HG03442 (cell line): ENCODE data around the gene GRID2.

ENCODE experiments used
- ATAC-seq: cut with Tn5 transposase; IDR thresholded peaks from one replicate; pipeline ENCODE4 v1.9.1; 2021; ENCODE audit warnings: mild to moderate bottlenecking, moderate library complexity; ENCODE audit not compliant: unreplicated experiment

Gene GRID2

GRCh38 chr4:93722446-93722845, 1418.7 kb downstream of the GRID2 start:
- ATAC-seq: no peak

DNA sequence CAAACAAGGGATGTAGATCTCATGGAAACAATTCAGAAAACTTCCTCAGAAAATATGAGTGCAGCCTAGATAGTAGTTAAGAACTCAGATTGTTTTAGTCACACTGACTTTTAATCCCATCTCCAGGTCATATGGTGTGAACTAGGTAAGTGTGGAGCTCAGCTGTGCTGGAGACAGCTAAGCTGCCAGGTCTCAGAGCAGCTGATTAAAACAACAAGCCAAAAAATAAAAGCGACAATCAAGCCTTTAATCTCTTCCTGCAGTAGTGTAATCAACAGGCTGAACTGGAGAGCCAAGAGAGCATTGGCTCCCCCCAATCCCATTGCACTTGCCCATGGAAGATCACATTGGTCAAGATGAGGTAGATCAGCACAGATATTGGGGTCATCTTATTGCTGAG, 1426.5 kb downstream of the GRID2 start:
- ATAC-seq: no peak

- ATAC-seq: no peak
Measured at GRCh38 chr4:93730760-93731159, 1427.0 kb downstream of the GRID2 start.

DNA sequence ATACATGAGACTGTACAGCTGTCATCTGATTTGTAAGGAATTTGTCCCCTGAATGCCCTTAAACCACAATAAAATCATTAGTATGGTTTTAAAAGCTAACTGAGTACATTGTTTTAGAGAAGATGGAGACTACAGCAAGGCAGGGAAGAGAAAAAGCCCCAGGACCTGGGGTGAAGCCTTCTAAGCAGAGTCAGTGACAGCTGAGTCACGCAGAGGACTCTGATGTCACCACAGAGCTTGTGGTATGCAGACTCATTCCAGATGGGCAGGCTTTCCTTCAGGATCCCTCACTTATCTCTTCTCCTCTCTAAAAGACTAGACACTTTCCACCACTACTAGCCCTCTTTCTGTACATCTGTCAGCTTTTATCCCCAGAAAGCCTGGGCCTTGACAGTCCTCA, 1427.7 kb downstream of the GRID2 start:
- ATAC-seq: peak; percentile 72

GRCh38 chr4:93732509-93732908, 1428.7 kb downstream of the GRID2 start:
- no peak for ATAC-seq

GRCh38 chr4:93740890-93741289, 1437.1 kb downstream of the GRID2 start:
- ATAC-seq: no peak

- ATAC-seq: no peak
Measured at GRCh38 chr4:93743022-93743421, 1439.3 kb downstream of the GRID2 start.

GRCh38 chr4:93743635-93744034, 1439.9 kb downstream of the GRID2 start:
- no peak for ATAC-seq

- ATAC-seq: no peak
Measured at GRCh38 chr4:93744961-93745360, 1441.2 kb downstream of the GRID2 start.

GRCh38 chr4:93746031-93746430, 1442.3 kb downstream of the GRID2 start:
- no peak for ATAC-seq

DNA sequence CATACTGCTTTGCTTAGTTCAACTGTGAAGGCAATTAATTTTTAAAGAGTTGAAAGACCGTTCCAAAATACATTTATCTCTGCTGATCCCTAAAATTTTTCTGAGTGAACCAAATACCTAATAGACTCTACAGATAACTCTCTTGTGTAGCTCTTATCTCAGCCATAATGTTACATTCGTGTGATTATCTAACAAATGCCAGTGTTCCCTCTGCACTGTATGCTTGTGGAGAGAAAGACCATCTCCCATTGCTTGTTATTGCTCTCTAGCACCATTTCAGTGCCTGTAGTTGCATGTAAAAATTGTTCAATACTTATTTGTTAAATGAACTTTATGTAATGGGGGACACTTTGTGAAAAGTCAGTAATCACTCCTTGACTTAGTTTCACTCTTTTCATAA, 1443.5 kb downstream of the GRID2 start:
- no peak for ATAC-seq

- peak; percentile 34 for ATAC-seq
Measured at GRCh38 chr4:93748373-93749291, 1444.9 kb downstream of the GRID2 start.

DNA sequence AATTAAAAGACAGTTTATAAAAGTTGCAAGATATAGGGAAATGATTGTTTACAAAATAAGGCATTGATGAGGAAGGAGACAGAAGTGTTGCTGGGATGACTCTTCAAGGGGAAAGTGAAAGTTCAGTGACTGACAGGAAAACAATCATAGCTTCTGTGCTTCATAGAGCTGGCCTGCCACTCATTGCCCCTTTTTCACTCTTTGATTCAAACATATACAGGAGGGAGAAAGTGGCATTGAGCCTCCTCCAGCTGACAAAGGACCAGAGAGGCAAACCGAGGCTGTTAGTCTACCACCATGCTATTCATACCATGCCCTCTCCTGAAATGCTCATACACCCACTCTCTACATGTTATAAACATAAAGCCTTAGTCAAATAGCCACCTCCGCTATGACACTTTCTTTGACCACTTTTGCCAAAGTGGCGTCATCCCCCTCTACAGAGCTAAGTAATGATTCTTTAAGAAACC, 1445.6 kb downstream of the GRID2 start:
- ATAC-seq: peak; percentile 86

- ATAC-seq: peak; percentile 15
Measured at GRCh38 chr4:93751411-93751810, 1447.6 kb downstream of the GRID2 start.

DNA sequence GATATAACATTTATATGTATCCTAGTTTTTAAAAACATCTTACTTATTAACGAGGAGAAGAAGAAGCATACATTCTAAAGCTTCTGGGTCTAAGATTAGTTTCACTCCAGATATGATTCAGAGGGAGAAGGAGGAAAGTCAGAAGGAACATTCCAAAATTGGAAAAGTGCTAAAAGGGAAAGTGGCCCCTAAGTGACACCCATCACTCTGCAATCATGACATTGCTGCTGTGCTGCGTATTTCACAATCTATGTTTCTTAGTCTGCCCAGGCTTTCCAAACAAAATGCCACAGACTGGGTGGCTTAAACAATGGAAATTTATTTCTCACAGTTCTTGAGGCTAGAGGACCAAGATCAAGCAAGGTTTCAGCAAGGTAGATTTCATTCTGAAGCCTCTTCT, 1452.3 kb downstream of the GRID2 start:
- ATAC-seq: no peak

DNA sequence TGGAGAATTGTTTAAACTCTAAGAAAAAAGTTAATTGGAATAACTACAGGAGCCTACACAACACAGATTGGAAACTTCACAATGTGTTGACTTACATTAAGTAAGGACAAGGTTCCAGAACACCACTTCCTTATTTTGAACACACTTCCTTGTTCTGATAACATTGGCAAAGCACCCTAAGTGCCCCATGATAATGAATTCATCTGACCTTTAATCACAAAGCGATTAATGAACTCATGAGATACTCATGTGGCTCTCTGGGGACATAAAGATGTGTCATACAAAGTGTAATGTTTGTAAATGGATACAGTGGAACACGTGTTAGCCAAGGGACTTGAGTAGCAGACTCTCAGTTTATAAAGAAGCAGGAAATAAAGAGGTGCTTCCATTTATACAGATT, 1455.7 kb downstream of the GRID2 start:
- ATAC-seq: no peak

- no peak for ATAC-seq
Measured at GRCh38 chr4:93760284-93760683, 1456.5 kb downstream of the GRID2 start.

GRCh38 chr4:93761286-93761685, 1457.5 kb downstream of the GRID2 start:
- ATAC-seq: no peak

DNA sequence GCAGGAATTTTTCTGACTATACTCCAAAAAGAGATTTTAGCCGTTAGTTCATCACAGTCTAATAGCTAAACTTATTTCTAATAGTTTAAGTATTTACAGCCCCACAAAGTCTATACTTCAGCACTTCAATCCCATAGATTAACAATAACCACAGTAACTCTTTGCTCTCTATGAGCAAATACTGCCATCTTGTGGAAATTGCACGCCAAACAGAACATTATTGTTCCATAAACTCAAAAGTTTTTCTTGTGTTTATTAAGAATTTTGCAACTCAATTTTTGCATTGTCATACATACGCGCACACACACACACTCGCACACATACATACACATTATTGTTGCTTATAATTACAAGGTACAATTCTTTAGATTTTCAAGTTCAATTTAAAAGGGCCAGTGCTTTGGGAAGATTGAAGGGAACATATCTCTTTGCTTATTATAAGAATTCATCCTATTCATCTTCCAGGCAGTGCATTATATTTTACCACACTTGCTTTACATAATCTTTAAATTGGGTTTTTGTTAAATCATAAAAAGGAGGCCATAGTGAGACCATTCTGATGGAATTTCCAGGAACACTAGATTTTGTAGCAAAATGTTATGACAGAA, 1461.0 kb downstream of the GRID2 start:
- peak; percentile 82 for ATAC-seq

DNA sequence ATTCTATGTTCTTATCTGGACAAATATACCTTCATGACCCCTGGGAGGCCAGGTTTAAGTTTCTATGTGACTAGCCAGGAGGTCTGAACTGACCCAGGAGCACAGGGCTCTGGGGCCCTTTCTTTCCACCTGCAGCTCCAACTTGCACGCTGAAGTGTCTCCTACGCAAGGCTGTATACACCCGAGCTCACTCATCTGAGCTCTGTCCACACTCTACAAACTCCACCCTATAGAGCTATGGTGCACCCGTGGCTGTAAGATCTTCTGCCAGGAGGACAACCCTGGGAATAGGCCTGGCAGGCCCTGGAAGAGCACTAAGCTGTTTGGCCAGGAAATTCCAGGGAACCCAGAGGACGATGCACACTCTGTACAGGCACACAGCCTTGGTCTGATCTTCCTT, 1464.2 kb downstream of the GRID2 start:
- no peak for ATAC-seq

DNA sequence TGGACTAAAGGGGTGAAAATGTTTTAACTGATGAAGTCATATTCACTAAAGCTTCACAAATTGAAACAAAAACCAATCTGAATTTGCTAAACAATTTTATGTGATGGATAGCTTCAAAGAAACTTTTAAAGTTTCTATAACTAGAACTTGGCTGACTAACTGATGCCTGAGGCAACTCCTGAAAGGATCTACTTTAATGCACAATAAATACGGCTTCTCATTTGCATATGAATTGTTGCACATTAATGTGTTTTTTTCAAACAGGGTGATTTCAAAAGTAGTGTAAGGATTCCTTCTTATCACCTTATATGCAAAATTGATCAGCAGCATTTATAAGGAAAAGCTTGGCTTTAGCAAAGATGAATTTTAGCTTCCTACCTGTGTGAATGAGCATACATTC, 1466.4 kb downstream of the GRID2 start:
- ATAC-seq: no peak
